Tibial nerve (tissue), 4 donors: ENCODE results near the gene OSBPL10.

Source experiments
- EP300 ChIP-seq, 2 donors: sonication (generic); formaldehyde crosslinking; IDR thresholded peaks; one replicate each; pipeline ENCODE4 v1.6.1; 2017; ENCODE audit warnings: antibody characterized with exemption in 2 of 2, mild to moderate bottlenecking in 1 of 2
- TF ChIP-seq, protein P1 (sequence below), 5 experiments: fragments of 200-600 bp in 3 of 5; fragments of 450-650 bp in 2 of 5; sonication (generic) in 3 of 5; IDR thresholded peaks; one replicate each; pipeline ENCODE4 v1.5.1; 2016 to 2019; ENCODE audit warnings: antibody characterized with exemption in 5 of 5, mild to moderate bottlenecking in 3 of 5, moderate library complexity in 2 of 5

DNA sequence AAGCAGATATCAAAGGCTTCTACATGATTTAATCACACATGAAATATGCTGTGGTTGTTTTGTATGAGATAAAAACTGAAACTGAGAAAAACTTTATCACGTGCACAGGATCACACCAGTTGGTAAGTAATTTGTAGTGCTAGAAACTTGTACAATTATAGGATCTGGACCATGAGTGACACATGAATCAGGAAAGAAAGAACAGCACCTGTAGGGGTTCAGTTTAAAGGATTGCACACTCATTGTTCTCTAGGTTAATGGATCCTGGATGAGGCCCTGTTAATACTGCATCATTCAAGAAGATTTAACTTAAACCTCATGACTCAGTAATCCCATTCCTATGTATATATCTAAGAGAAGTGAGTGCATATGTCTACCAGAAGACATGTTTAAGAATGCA is 360.4 kb downstream of the OSBPL10 start:
- TF ChIP-seq, protein P1, sequence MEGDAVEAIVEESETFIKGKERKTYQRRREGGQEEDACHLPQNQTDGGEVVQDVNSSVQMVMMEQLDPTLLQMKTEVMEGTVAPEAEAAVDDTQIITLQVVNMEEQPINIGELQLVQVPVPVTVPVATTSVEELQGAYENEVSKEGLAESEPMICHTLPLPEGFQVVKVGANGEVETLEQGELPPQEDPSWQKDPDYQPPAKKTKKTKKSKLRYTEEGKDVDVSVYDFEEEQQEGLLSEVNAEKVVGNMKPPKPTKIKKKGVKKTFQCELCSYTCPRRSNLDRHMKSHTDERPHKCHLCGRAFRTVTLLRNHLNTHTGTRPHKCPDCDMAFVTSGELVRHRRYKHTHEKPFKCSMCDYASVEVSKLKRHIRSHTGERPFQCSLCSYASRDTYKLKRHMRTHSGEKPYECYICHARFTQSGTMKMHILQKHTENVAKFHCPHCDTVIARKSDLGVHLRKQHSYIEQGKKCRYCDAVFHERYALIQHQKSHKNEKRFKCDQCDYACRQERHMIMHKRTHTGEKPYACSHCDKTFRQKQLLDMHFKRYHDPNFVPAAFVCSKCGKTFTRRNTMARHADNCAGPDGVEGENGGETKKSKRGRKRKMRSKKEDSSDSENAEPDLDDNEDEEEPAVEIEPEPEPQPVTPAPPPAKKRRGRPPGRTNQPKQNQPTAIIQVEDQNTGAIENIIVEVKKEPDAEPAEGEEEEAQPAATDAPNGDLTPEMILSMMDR (IDR thresholded peaks at IDR 0.05): no peak
- no peak for TF ChIP-seq EP300 (IDR thresholded peaks at IDR 0.05)
